HTR-8/SVneo (cell line): ENCODE results near the gene PRKG1.
A peak's percentile ranks its signal among the peaks of the same experiment; 100 is the strongest.

Experiments
- DNase-seq: peaks from one replicate; pipeline ENCODE4 v3.0.0; 2011; ENCODE audit warnings: low spot score, mixed read lengths; ENCODE audit not compliant: insufficient read length
- FAIRE-seq: peaks from 2 replicates; lab custom pipeline; 2011; peaks lifted over from hg19 to GRCh38; lab: Jason Lieb, UNC

The PRKG1 gene

GRCh38 chr10:51981731-51982130, 907.4 kb downstream of the PRKG1 start:
- no peak for DNase-seq
- no peak for FAIRE-seq

- DNase-seq (no peak), FAIRE-seq (no peak)
Observed at GRCh38 chr10:51983481-51983880, 909.2 kb downstream of the PRKG1 start.

GRCh38 chr10:51985336-51985735, 911.0 kb downstream of the PRKG1 start:
- DNase-seq (no peak), FAIRE-seq (no peak)

- DNase-seq (no peak), FAIRE-seq (no peak)
Observed at GRCh38 chr10:51986516-51986915, 912.2 kb downstream of the PRKG1 start.

GRCh38 chr10:51993475-51993874, 919.2 kb downstream of the PRKG1 start:
- FAIRE-seq (no peak), DNase-seq (no peak)

DNA sequence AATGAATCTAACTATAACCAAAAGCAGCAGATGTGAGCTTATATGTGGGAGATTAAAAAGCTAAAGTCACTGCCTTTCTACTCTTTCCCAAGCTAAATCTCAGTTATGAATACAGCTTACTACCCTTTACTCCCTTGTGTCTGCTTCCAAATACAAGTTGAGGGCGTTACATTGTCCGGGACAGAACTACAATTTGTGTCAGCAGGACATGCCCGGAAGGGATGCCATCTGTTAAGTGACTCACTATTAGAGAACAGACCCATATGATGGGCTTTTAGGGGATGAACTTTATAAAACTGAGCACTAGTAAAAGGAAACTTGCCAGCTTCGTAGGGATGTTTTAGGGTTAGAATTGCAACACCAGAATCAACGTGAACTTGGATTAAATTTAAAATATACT, 924.8 kb downstream of the PRKG1 start:
- DNase-seq (no peak), FAIRE-seq (no peak)

DNA sequence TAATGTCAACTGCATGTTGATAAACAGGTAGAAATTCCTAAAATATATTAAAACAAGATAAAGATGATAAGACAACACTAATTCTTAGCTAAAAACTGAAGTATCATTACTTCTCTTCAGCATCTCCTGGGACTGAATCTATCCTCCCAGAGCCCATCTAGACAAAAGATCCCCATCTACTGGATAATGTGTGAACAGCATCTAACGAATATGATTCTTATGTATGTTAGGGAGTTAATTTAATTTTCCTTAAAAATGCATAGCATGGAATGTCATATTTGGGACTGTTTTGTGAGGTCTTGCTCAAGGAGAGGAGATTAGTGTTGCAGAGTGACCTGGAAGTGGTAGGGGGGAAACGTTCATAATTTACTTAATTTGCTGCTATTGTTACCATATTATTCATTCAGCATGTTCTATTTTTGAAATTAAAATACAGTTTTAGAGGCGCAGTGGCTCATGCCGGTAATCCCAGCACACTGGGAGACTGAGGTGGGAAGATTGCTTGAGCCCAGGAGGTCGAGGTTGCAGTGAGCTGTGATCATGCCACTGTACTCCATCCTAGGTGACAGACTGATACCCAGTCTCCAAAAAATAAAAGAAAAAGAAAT, 930.2 kb downstream of the PRKG1 start:
- DNase-seq (peak; percentile 28), FAIRE-seq (no peak)

DNA sequence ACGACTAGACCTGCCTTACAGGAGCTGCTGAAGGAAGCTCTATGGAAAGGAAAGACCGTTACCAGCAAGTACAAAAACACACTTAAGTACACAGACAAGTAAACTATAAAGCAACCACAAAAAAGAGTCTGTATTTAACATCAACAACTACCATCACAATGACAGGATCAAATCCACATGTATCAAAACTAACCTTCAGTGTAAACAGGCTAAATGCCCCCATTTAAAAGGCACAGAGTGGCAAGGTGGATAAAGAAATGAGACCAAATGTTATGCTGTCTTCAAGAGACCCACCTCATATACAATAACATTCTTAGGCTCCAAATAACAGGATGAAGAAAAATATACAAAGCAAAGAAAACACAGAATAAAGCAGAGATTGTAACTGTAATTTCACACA, 932.8 kb downstream of the PRKG1 start:
- FAIRE-seq (no peak), DNase-seq (no peak)

DNA sequence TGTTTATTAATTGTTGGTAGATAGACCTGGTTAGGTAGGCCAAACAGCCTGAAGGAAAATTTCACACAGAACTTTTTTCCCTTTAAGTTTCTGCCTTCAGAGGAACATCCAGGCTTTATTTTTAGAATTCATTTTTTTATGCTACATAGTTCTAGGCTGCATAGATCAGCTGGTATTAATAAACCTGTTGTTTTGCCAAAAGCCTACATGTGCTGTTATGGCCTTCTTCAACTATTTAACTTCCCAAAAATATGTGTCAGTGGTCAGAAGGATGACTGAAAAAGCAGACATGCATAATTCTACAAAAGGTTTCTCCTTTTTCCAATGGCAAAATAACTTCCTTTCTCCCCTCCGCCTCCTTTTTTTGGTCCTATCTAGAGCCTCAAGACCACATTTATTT, 936.8 kb downstream of the PRKG1 start:
- no peak for DNase-seq
- FAIRE-seq = no peak

GRCh38 chr10:52019077-52019555, 944.8 kb downstream of the PRKG1 start:
- FAIRE-seq (no peak), DNase-seq (no peak)

- FAIRE-seq (no peak), DNase-seq (no peak)
Observed at GRCh38 chr10:52019656-52020055, 945.4 kb downstream of the PRKG1 start.

GRCh38 chr10:52020173-52020572, 945.9 kb downstream of the PRKG1 start:
- DNase-seq (no peak), FAIRE-seq (no peak)

DNA sequence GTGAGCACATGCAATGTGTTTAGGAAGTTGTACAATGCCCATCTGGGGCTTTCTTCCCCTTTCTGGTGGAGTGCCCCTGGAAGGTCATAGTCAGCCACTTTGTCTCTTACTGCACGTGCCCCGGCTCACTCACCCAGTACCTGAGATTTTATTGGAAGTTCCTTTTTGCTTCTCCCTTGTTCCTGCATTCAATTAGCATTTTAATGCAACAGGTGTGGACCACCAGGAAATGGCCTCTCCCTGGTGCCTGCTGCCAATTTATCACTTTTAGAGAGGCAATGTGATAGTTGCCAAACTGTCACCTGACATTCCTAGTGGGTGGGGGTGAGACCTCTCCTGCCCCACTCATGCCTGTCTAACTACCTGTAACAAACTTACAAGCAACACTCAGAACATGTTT, 946.4 kb downstream of the PRKG1 start:
- FAIRE-seq = no peak
- no peak for DNase-seq

- FAIRE-seq (no peak), DNase-seq (no peak)
Observed at GRCh38 chr10:52027055-52027705, 952.9 kb downstream of the PRKG1 start.

- no peak for FAIRE-seq
Observed at GRCh38 chr10:52028523-52028858, 954.2 kb downstream of the PRKG1 start.

GRCh38 chr10:52029628-52030027, 955.3 kb downstream of the PRKG1 start:
- FAIRE-seq (no peak), DNase-seq (no peak)

More at GRCh38 chr10:52028523-52028858, 954.2 kb downstream of the PRKG1 start:
- DNase-seq = no peak

DNA sequence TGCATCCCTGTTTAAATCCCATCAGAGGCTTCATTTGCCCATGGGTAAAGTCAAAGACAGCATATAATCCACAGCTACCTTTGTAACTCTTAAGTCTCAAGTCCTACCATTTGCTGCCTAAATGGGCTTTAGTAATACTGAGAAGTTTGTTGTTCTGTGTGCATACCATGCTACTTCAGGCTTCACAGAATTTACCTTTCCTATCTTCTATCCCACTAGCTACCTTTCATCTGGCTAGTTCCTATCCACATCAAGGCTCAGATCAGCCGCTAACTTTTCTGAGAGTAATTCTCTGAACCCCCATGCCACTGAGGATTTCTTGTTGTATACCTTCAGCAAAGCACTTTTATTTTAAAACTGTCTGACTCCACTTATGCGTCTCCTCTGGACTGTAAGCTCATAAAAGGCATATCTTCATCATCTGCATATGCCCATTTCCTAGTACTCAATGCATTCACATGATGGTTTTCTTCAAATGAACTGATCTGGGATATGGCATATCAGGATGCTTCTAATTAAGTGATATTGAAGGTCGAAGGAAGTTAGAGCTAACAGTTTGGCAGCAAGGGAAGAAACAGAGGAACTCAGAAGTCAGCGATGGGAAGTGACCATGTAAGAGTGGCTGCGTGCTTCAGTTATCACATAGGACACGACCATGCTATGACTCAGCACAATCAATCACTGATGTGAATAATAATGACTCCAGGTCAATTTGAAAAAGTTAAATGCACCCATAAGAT, 955.9 kb downstream of the PRKG1 start:
- DNase-seq = no peak
- no peak for FAIRE-seq

- FAIRE-seq (no peak), DNase-seq (no peak)
Observed at GRCh38 chr10:52030975-52031374, 956.7 kb downstream of the PRKG1 start.

DNA sequence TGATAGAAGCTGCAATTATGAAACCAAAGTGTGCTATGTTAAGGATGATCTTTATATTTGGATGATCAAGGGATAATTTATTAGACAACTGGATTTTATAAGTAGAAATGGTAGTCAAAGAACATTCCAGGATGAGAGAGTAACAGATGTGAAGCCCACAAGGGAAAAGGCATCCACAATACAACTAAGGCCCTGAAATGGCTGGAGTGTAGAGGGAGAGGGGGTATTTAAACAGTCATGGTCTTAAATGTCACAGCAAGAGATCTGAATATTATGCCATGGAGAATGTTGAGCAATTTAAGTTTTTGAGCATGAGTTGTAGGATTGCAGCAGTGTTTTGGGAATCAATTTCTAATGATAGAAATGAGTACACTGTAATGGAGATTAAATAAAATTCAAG, 957.5 kb downstream of the PRKG1 start:
- FAIRE-seq (no peak), DNase-seq (no peak)

DNA sequence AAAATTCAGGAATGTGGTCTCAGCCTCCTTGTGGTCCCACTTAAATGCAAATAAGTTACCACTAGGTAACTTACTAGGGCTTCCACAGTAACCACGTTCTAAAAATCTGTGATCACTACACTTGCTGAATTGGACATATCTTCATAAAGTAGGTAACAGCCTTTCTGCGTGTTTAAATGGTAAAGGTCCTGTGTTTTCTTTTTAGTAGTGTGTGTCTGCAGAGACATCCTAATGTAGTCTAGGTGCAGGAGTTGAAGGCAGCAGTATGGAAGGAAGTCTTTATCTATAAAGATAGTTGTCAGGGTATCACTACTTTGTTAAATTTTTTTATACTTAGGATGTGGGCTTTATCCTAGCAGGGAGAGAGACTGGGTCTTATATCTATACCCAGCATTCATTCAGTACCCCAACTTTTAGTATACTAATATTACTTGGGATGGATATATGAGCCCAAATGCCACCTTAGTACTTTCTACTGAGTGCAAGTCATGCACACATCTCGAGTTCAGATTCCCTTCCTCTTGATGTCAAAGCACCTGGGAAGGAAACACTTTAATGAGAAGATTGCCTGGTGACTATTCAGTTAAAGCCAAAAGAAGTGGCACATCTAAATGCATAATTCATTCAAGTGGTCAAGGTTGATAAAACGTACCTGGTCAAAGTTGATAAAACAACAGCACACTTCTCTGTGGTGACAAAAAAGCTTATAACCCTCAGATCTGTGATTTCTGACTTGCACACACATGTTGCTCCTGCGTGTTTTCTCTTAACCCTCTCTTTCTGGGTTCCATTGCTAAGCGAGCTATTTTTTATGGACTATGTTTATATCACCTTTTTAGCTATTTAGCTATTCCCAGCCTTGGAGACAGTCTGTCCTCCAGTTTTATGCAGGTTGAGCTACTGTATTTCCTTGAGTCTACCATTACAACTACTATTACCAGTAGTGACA, 958.7 kb downstream of the PRKG1 start:
- DNase-seq = no peak
- no peak for FAIRE-seq
